GM23338 (cell line): ENCODE data around the gene APOM. TPM values are rescaled to one million over a fixed set of nuclear protein-coding genes. Genes with fewer than 3 reads are reported as not detected.

ENCODE experiments used
- ATAC-seq: fragments of 200-7000 bp; cut with Tn5 transposase; 3 replicates; pipeline ENCODE4 v1.9.1; 2020
- DNase-seq: peaks from one replicate; pipeline ENCODE4 v3.0.0-alpha.2; 2015; ENCODE audit warnings: low spot score
- H2AFZ ChIP-seq: fragments of 200-600 bp; sonication (generic); 2 replicates; pipeline ENCODE4 v1.8.0; 2016; ENCODE audit warnings: antibody characterized with exemption, mild to moderate bottlenecking, moderate library complexity
- H3F3A ChIP-seq: fragments of 200-600 bp; sonication (generic); replicated peaks from 2 replicates; pipeline ENCODE4 v1.8.0; 2017; ENCODE audit warnings: antibody characterized with exemption, mixed run types, low read depth
- H3K27ac ChIP-seq: fragments of 200-600 bp; sonication (generic); 2 replicates; pipeline ENCODE4 v1.6.1; 2016; ENCODE audit warnings: low read depth
- H3K27me3 ChIP-seq: fragments of 200-600 bp; sonication (generic); 2 replicates; pipeline ENCODE4 v1.8.0; 2016; ENCODE audit warnings: mild to moderate bottlenecking, mixed run types, moderate library complexity; ENCODE audit not compliant: insufficient read depth
- H3K36me3 ChIP-seq: fragments of 200-600 bp; sonication (generic); 2 replicates; pipeline ENCODE4 v1.8.0; 2016; ENCODE audit warnings: mild to moderate bottlenecking; ENCODE audit not compliant: insufficient read depth
- H3K4me1 ChIP-seq: fragments of 200-600 bp; sonication (generic); 2 replicates; pipeline ENCODE4 v1.8.0; 2016; ENCODE audit warnings: mild to moderate bottlenecking, moderate library complexity; ENCODE audit not compliant: insufficient read depth
- H3K4me2 ChIP-seq: fragments of 200-600 bp; sonication (generic); 2 replicates; pipeline ENCODE4 v1.7.1; 2017; ENCODE audit warnings: mixed run types
- H3K4me3 ChIP-seq: fragments of 200-600 bp; sonication (generic); 2 replicates; pipeline ENCODE4 v1.6.1; 2016; ENCODE audit warnings: mixed run types
- H3K79me2 ChIP-seq: fragments of 200-600 bp; sonication (generic); replicated peaks from 2 replicates; pipeline ENCODE4 v1.8.0; 2017; ENCODE audit warnings: mild to moderate bottlenecking; ENCODE audit not compliant: insufficient read depth
- H3K9me2 ChIP-seq: fragments of 200-600 bp; sonication (generic); 2 replicates; pipeline ENCODE4 v1.8.0; 2017; ENCODE audit not compliant: insufficient read depth
- H4K20me1 ChIP-seq: fragments of 200-600 bp; sonication (generic); replicated peaks from 2 replicates; pipeline ENCODE4 v1.8.0; 2017; ENCODE audit warnings: mild to moderate bottlenecking; ENCODE audit not compliant: insufficient read depth
- H3K27ac Mint-ChIP-seq: 2 replicates; pipeline ENCODE4 v1.8.0; 2020; ENCODE audit warnings: inconsistent platforms, mild to moderate bottlenecking, moderate library complexity, mixed read lengths
- H3K27me3 Mint-ChIP-seq: 3 replicates; pipeline ENCODE4 v1.8.0; 2022; ENCODE audit warnings: low read depth, mild to moderate bottlenecking, moderate library complexity, mixed read lengths, inconsistent platforms; ENCODE audit not compliant: insufficient read depth, poor library complexity
- H3K36me3 Mint-ChIP-seq: 3 replicates; pipeline ENCODE4 v1.8.0; 2021; ENCODE audit warnings: low read depth, mild to moderate bottlenecking, inconsistent platforms, moderate library complexity, mixed read lengths
- H3K4me1 Mint-ChIP-seq: 3 replicates; pipeline ENCODE4 v1.8.0; 2020; ENCODE audit warnings: mild to moderate bottlenecking, inconsistent platforms, mixed read lengths
- H3K4me3 Mint-ChIP-seq: 3 replicates; pipeline ENCODE4 v1.8.0; 2021; ENCODE audit warnings: moderate library complexity, mild to moderate bottlenecking, inconsistent platforms, mixed read lengths
- H3K9me3 Mint-ChIP-seq: 3 replicates; pipeline ENCODE4 v1.8.0; 2020; ENCODE audit warnings: moderate library complexity, mild to moderate bottlenecking, inconsistent platforms, mixed read lengths
- CREB1 ChIP-seq: fragments of 250-450 bp; sonication (Bioruptor Pico); IDR thresholded peaks from 2 replicates; pipeline ENCODE4 v1.5.0; 2020; ENCODE audit warnings: low read depth, mild to moderate bottlenecking, moderate library complexity
- CTCF ChIP-seq, 2 experiments: fragments of 200-600 bp in 1 of 2; sonication (generic) in 1 of 2; conservative IDR thresholded peaks; 2 replicates each; pipeline versions ENCODE4 v1.5.1 to v1.6.1; 2016 to 2017; ENCODE audit warnings: antibody characterized with exemption in 2 of 2, low read depth in 2 of 2, mild to moderate bottlenecking in 2 of 2, moderate library complexity in 1 of 2
- ETS1 ChIP-seq: IDR thresholded peaks from 2 replicates; pipeline ENCODE4 v1.6.1; 2016; ENCODE audit warnings: antibody characterized with exemption
- EZH2phosphoT487 ChIP-seq: fragments of 200-600 bp; sonication (generic); IDR thresholded peaks from one replicate; pipeline ENCODE4 v1.8.1; 2018; ENCODE audit warnings: antibody characterized with exemption; ENCODE audit not compliant: unreplicated experiment
- JUNB ChIP-seq: IDR thresholded peaks from one replicate; pipeline ENCODE4 v1.6.1; 2016; ENCODE audit warnings: antibody characterized with exemption; ENCODE audit not compliant: unreplicated experiment
- NANOG ChIP-seq: IDR thresholded peaks from 2 replicates; pipeline ENCODE4 v1.6.1; 2016; ENCODE audit warnings: antibody characterized with exemption, borderline replicate concordance
- POLR2AphosphoS5 ChIP-seq: IDR thresholded peaks from 2 replicates; pipeline ENCODE4 v1.6.1; 2016; ENCODE audit warnings: antibody characterized with exemption, low read depth
- STAT1 ChIP-seq: IDR thresholded peaks from one replicate; pipeline ENCODE4 v1.6.1; 2016; ENCODE audit warnings: antibody characterized with exemption; ENCODE audit not compliant: unreplicated experiment
- ZNF462 ChIP-seq: fragments of 250-450 bp; sonication (Bioruptor Pico); IDR thresholded peaks from 2 replicates; pipeline ENCODE4 v1.5.0; 2020; ENCODE audit warnings: mild to moderate bottlenecking, moderate library complexity
- polyA plus RNA-seq: library from polyadenylated mRNA; unstranded; fragments of >200 nt; fragmentation: Nextera tagmentation; extraction: Ambion mirVana; gene quantifications from 2 replicates; pipeline ENCODE4 v1.2.1, GENCODE V29; 2016
- total RNA-seq: library from RNA; depleted of rRNA; stranded (reverse); fragments of >200 nt; shearing (Covaris generic); gene quantifications from 2 replicates; pipeline ENCODE4 v1.2.3, GENCODE V29; 2014

APOM gene
- total and polyA plus RNA-seq, 2 experiments from 2014 or later, result 1.2 to 10.7 TPM

DNA sequence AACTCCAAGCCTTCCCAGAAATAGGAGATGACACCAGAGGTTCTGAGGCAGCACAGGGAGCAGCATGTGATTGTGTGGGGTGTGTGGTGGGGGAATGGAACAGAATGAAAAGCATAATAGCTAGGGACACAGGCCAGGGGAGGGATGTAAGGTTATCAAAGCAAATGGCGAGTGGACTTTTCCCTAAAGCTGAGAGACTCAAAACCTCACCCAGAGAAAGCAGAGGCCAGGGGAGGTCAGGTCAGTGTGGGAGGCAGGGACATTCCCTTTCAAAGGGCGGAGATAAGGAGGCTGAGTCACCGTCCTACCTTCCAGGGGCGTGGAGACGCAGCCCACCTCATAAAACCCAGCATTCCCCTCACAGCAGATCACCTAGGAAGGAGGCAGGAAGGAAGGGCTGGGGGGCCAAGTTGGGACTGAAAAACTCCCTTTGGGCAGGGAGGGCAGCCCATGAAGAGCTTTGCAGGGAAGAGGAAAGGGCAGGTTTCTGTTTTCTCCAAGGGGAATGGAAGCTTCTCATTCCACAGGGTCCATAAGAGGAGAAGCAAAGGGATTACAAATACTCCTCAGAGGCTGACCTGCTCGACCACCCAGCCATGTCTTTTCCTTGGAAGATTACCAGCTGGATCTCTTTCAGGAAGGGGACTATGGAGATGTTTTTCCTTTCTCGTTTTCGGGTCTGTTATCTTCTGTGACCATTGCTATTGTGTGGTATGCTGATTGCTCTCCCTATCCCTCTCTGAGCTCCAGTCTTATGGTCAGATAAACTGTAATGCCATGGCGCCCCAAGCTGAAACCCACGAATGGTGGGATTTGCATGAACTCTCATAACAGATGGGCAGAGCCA lies 34.8 kb downstream of the APOM start:
- ATAC-seq, result no peak
- no peaks in the 10 kb centered on the region for H3F3A ChIP-seq
- no peak for DNase-seq
- no peaks in the 10 kb centered on the region; the same call in 2 of the 3 replicates for H3K4me1 Mint-ChIP-seq
- H3K9me3 Mint-ChIP-seq, result no peaks in the 10 kb centered on the region
- TF ChIP-seq STAT1, result no peak
- no peak for TF ChIP-seq ETS1
- TF ChIP-seq EZH2phosphoT487, result no peak
- H3K4me2 ChIP-seq, result no peak overlapping the region
- no peak overlapping the region for H3K27ac Mint-ChIP-seq
- no peaks in the 10 kb centered on the region for H4K20me1 ChIP-seq
- peaks cover 21% of the 10 kb centered on the region for H3K36me3 Mint-ChIP-seq
- H3K4me1 ChIP-seq, result no peaks in the 10 kb centered on the region
- H3K4me3 ChIP-seq, result no peak overlapping the region
- no peak overlapping the region for H3K4me3 Mint-ChIP-seq
- H3K27ac ChIP-seq, result no peak overlapping the region
- H3K27me3 ChIP-seq, result no peaks in the 10 kb centered on the region
- H3K79me2 ChIP-seq, result no peaks in the 10 kb centered on the region
- peaks cover 6% of the 10 kb centered on the region for H3K27me3 Mint-ChIP-seq
- no peaks in the 10 kb centered on the region for H3K9me2 ChIP-seq
- peaks cover 6% of the 10 kb centered on the region; the same call in 1 of the 2 replicates for H3K36me3 ChIP-seq
- no peak overlapping the region for H2AFZ ChIP-seq

GRCh38 chr6:31691078-31691463 lies 35.4 kb downstream of the APOM start:
- Histone ChIP-seq H3K27me3 (no peaks in the 10 kb centered on the region), H3K36me3 (peaks cover 6% of the 10 kb centered on the region; the same call in 1 of the 2 replicates), H3F3A (no peaks in the 10 kb centered on the region), H3K79me2 (no peaks in the 10 kb centered on the region), H3K4me3 (no peak overlapping the region), H2AFZ (no peak overlapping the region), H3K4me2 (no peak overlapping the region), H4K20me1 (no peaks in the 10 kb centered on the region), H3K27ac (no peak overlapping the region), H3K9me2 (no peaks in the 10 kb centered on the region), H3K4me1 (no peaks in the 10 kb centered on the region)
- Mint-ChIP-seq H3K27me3 (peaks cover 3% of the 10 kb centered on the region), H3K4me3 (no peak overlapping the region), H3K27ac (no peak overlapping the region), H3K36me3 (peaks cover 21% of the 10 kb centered on the region), H3K4me1 (no peaks in the 10 kb centered on the region; the same call in 2 of the 3 replicates), H3K9me3 (no peaks in the 10 kb centered on the region)
- ATAC-seq (no peak), DNase-seq (no peak)
- TF ChIP-seq ETS1 (no peak), EZH2phosphoT487 (no peak), JUNB (no peak), CREB1 (CRISPR knock-in tag) (no peak), NANOG (no peak), ZNF462 (CRISPR knock-in tag) (no peak), CTCF (conservative IDR thresholded peaks at IDR 0.05; ENCODE audit: low read depth in 2 of 2) (no peak), POLR2AphosphoS5 (no peak)
